Neural progenitor cell (in vitro differentiated cells): Measurements from ENCODE around the gene SASH3.

Experiments used
- EZH2 ChIP-seq: fragments of 200-600 bp; sonication (generic); IDR thresholded peaks from 2 replicates; pipeline ENCODE4 v1.6.1; 2017; ENCODE audit warnings: antibody characterized with exemption, mild to moderate bottlenecking, moderate library complexity
- TF ChIP-seq, protein P1 (sequence below): fragments of 200-600 bp; sonication (generic); IDR thresholded peaks from 2 replicates; pipeline ENCODE4 v1.5.1; 2017; ENCODE audit warnings: antibody characterized with exemption, mild to moderate bottlenecking

- TF ChIP-seq, protein P1, sequence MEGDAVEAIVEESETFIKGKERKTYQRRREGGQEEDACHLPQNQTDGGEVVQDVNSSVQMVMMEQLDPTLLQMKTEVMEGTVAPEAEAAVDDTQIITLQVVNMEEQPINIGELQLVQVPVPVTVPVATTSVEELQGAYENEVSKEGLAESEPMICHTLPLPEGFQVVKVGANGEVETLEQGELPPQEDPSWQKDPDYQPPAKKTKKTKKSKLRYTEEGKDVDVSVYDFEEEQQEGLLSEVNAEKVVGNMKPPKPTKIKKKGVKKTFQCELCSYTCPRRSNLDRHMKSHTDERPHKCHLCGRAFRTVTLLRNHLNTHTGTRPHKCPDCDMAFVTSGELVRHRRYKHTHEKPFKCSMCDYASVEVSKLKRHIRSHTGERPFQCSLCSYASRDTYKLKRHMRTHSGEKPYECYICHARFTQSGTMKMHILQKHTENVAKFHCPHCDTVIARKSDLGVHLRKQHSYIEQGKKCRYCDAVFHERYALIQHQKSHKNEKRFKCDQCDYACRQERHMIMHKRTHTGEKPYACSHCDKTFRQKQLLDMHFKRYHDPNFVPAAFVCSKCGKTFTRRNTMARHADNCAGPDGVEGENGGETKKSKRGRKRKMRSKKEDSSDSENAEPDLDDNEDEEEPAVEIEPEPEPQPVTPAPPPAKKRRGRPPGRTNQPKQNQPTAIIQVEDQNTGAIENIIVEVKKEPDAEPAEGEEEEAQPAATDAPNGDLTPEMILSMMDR = no peak
- TF ChIP-seq EZH2 = no peak
These were observed 8.3 kb upstream of the SASH3 start for GRCh38 chrX:129771266-129771995.
